ENCODE results near the gene PKMYT1.

PKMYT1 gene

GRCh38 chr16:3017794-3018506 is 37.7 kb upstream of the PKMYT1 start, which contains the start of gene CLDN6:
Gene CLDN6 (minus strand): TSS chr16:3018183. CDS start chr16:3016021, 2,162 bp downstream.
- peak; percentile 72 for DNase-seq

DNA sequence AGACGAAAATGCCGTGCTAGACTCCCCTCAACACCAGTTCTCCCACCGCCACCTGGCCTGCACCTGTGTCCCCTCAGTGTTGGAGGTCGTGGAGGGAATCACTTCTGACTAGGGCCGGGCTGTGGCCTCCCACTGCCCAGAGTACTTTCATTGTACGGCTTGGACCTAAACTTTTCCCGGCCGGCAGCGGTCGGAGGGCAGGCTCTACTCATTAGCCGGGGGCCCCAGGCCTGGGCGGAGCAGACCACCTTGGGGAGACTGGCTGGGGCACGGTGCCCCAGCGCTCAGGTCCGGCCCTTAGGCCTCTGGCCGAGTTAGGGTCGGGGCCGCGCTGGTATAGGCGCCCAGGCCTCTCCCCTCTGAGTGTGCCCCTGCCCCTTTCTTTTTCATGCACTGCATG is 37.1 kb upstream of the PKMYT1 start:
- DNase-seq, result no peak

- no peak for DNase-seq
Measured at GRCh38 chr16:3015865-3016521, 35.7 kb upstream of the PKMYT1 start.

DNA sequence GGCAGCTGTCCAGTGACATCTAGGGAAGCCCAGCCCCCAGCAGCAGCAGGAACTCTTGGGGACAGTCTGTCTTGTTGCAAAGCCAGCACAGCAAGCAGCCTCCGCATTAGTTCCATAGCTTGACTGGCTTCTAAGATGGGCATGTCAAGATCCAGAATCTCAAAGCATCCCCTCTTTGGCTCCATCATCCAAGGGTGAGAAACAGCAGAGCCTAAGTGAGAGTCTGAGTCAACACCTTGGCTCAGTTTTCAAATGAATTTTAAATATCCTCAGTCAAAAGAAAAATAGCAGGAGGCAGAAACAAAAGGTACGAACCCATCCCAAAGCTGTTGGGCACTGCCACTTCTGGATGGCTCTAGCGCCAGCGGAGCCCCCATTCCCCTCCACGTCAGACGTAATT is 34.7 kb upstream of the PKMYT1 start:
- no peak for DNase-seq

GRCh38 chr16:3013998-3014690 is 33.9 kb upstream of the PKMYT1 start:
- no peak for DNase-seq

DNA sequence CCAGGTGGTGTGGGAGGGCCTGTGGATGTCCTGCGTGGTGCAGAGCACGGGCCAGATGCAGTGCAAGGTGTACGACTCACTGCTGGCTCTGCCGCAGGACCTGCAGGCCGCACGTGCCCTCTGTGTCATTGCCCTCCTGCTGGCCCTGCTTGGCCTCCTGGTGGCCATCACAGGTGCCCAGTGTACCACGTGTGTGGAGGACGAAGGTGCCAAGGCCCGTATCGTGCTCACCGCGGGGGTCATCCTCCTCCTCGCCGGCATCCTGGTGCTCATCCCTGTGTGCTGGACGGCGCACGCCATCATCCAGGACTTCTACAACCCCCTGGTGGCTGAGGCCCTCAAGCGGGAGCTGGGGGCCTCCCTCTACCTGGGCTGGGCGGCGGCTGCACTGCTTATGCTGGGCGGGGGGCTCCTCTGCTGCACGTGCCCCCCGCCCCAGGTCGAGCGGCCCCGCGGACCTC is 33.3 kb upstream of the PKMYT1 start:
- no peak for DNase-seq

DNA sequence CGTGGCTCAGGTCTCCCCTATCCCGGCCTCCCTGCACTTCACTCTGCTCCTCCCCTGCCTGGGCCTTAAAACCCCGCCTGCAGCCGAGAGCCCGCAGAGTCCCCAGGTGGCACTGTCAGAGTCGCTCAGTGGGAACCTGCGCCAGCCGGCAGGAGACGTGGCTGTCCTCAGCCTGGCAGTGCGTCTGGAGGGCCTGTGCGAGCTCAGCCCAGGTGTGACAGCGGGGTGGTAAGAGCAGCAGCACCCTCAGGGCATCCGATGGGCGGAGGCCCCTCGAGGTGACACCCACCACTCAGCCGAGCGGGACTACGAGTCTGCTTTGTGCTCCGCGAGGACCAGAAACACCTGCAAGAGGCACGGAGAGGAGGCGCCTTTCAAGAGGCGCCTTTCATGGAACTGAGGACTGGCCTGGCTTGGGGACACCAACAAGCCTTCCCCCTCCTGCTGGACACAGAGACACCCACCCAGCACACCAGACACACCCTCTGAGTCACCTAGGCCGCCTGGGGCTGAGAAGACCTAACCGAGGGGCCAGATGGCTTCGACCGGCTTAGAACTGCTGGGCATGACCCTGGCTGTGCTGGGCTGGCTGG is 32.7 kb upstream of the PKMYT1 start, which contains the start of gene CLDN9:
CLDN9 (plus strand) TSS at position 96 of the 593 bp plus-strand sequence; CDS start at position 536, 440 bp downstream.
- no peak for DNase-seq

GRCh38 chr16:3012246-3012645 is 32.0 kb upstream of the PKMYT1 start:
- DNase-seq, result no peak

- DNase-seq, result no peak
Measured at GRCh38 chr16:3010510-3010909, 30.3 kb upstream of the PKMYT1 start.

DNA sequence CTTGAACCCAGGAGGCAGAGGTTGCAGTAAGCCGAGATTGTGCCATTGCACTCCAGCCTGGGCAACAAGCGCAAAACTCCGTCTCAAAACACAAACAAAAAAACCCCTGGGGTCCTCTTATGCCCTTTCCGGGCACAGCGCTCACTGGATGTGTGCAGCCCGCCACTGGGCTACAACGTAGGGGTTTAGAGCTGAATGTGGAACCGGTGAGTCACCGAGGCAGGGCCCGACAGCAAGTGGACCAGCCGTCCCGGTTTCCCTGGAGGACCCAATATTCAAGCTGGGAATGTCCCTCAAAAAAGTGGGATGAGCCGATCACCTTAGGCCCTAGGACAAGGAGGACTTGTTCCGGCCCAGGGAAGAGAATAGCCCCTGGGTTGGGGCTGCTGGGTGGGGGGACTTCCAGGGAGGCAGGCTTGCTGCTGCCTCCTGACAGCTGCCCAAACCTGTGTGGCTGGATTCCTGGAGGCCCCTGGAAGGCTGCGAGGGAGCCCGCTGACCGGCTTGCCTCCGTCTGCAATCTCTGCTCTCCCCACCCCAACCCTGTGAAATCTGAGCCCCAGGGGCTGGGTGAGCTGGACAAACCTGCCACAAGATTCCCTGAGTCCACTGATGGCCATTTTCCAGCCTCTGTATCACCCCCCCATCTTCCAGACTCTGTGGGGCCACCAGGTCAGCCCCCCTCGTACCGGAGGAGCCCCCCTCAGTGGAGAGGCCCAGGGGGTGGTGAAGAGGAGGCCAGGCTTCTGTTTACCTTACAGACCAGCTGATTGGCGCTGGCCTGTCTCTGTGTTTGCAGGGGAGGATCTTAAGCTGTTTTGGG is 29.5 kb upstream of the PKMYT1 start:
- DNase-seq, result no peak

DNA sequence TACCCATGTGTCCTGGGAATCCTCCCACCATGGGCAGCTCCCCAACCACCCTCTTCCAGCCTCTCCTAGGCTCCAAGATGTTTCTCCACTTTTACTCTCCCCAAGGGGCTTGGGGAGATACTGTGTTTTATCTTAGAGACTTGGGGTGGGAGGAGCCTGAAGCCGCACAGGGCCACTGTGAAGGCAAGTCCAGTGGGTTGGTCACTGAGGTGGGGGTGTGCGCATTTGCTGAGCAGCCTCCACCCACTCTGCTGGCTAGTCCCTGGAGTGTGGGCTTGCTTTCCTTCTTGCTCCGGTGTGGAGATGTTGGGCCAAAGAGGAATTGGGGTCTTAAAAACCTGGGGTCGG is 28.4 kb upstream of the PKMYT1 start:
- DNase-seq, result no peak

GRCh38 chr16:3007957-3008689 is 27.9 kb upstream of the PKMYT1 start:
- no peak for DNase-seq

DNA sequence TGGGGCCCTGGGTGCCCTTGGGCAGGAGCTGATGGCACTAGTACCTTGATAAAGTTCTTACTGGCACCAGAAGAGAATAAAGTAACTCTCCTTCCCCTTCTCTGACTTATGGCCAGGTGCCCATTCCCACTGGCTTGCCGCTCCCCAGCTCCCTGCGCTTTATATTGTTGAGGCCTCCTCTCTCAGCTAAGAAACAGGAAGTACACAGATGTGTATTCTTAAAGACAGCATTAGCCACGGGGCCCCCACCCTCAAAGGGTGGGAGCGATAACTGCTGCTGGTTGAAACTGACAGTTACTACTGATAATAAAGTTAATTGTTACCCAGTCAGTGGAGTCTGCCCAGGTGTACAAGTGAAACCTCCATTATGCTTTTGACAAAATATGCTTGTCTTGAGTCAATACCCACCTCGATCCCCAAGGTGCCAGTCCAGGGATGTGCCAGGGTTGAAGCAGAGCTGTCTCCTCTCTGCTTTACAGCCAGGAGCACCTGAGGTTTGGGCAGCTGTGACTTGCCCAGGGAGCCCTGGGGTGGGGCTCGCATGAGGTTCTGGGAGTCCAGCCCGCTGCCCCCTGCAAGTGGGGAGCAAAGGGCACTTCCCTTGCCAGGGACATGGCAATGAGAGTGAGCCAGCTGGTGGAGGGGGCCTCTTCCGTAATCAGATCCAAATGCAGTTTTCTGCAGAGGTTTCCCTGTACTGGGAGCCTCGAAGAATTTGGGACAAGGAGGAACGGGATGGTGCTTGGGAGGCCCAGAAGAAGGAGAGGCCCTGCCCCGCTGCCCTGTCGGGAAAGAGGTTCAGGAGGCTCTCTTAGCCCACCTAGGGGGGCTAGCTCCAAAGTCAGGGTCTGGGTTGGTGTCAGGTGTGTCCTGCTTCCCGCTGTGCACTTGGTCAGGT is 27.1 kb upstream of the PKMYT1 start:
- DNase-seq, result no peak

DNA sequence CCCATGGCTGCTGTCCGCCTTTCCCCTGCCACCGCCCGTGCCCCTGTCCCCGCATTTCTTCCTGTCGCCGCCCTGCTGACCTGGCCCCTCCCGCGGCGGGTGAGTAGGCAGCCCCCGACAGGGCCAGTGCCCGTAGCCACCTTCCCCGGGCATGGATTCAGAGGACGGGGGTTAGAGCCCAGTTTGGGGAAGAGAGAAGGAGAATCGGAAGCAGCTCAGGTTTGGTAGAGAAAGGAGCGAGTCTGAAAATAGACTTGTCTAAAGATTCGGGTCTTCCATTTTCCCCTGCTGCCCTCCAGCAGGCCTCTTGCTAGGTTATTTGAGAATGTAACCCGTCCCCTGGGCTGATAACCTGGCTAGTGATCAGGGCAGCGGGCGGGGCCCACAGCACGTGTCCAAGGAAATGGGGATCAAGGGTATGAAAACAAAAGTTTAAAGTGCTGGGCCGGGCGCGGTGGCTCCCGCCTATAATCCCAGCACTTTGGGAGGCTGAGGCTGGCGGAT is 24.6 kb upstream of the PKMYT1 start:
- DNase-seq, result no peak

- no peak for DNase-seq
Measured at GRCh38 chr16:3004319-3004718, 24.1 kb upstream of the PKMYT1 start.

DNA sequence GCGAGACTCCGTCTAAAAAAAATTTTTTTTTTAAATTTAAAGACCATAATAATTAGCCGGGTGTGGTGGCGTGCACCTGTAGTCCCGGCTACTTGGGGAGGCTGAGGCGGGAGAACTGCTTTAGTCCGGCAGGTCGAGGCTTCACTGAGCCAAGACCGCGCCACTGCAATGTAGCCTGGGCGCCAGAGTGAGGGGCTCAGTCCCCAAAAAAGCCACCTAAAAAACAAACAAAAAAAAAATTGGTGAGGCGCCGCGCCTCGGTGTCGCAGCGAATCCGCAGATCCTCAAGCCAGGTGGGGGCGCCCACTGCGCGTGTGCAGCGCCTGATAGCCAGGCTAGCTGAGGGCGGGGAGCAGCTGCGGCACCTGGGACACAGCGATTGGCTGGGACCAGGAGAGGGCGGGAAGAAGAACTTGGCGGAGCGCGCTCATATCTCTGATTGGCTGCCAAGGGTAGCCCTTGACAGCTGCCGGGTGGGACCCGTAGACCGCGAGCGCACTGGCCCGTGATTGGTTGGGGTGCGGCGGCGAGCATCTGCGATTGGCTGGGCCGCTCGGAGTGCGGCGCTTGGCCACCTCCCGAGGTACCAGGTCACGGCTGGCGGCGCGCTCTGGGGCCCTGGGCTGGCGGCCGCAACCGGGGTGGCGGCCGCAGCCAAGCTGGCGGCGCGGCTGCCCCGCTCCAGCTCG is 23.5 kb upstream of the PKMYT1 start:
- DNase-seq, result peak; percentile 98

DNA sequence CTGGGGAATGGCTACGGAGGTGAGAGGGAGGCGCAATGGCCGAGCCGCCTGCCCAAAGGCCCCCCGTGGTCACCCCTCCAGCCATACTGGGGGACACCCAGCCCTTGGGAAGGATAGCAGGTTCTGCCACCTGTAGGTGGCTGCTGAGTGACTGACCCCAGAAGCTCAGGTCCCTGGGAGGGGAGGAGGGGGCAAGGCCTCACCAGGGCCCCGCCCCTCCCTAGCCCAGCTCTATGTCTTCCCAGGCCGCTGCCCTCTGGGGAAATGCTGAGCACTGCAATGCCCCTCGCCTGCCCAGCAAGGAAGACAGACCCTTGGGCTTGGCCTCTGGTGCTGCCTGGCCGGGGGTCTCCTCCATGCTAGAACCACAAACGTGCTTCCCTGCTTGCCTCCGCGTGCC is 21.1 kb upstream of the PKMYT1 start:
- no peak for DNase-seq

GRCh38 chr16:3000540-3000939 is 20.3 kb upstream of the PKMYT1 start:
- DNase-seq, result no peak

DNA sequence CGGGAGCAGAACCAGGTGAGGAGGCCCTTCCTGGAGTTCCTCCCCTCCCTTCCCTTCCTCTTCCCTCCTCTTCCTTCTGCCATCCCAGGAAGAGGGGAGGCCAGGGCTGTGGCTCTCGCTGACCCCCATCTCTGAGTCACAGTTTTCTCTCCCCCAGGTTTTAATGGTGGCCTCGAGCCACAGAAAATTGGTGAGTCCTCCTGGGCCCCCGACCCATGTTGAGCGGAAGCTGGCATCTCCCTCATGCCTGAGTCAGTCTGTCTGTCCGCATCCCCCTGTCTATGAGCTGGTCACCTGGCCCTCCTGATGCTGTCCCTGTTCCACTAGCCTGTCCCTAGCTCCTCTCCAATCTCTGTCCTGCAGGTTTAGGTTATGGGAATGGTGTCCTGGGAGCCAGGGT is 19.7 kb upstream of the PKMYT1 start:
- DNase-seq, result no peak

DNA sequence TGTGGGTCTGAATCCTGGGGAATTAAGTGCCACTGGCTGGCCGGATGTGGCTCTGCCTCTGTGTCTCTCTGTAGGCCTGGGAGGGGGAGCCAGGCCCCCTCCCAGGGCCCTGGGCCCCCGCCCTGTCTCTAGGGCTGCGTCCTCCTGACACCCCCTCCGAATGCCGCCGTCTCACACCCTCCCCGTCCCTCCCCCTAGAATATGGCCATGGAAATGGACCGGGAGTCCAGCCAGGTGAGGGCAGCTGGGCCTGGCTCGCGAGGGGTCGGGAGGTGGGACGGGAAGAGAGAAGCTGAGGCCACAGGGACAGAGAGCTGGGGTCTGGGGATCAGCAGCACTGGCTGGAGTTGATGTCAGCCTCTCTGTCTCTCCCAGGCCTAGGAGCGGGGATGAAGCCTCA is 16.1 kb upstream of the PKMYT1 start:
- DNase-seq, result no peak
